ENCODE data around the gene RREB1. TPM values are rescaled to one million over a fixed set of nuclear protein-coding genes. Genes with fewer than 3 reads are reported as not detected.
"Not testable (repeated sequence)": the region's sequence is repeated elsewhere in the genome, so short reads cannot be mapped to it uniquely, and the experiment has no call there.

Gene RREB1
- total RNA-seq, 4 donors from 2014 or later: 56.2 to 102 (median 62.6) TPM

- H3K4me1 ChIP-seq: peaks cover 21% of the 10 kb centered on the region
- H3K9me3 ChIP-seq: no peaks in the 10 kb centered on the region
- no peak overlapping the region for H3K4me3 ChIP-seq
- no peak for DNase-seq (ENCODE audit: low spot score in 2 of 2)
- 86% methylated on average over 9 of the region's 9 CpGs for WGBS
- H3K27ac ChIP-seq: no peak overlapping the region
- no peaks in the 10 kb centered on the region for H3K36me3 ChIP-seq
- H3K27me3 ChIP-seq: no peaks in the 10 kb centered on the region
- TF ChIP-seq EP300 (IDR thresholded peaks at IDR 0.05) (no peak), POLR2AphosphoS5 (IDR thresholded peaks at IDR 0.05) (no peak), CTCF (IDR thresholded peaks at IDR 0.05) (no peak), POLR2A (IDR thresholded peaks at IDR 0.05) (no peak)
Observed at GRCh38 chr6:7258231-7258763, 150.5 kb downstream of the RREB1 start.

- peaks cover 21% of the 10 kb centered on the region for H3K4me1 ChIP-seq
- peak overlapping the region; percentile 58 for H3K4me3 ChIP-seq
- no peak for TF ChIP-seq POLR2A (IDR thresholded peaks at IDR 0.05)
- 68% methylated on average over 12 of the region's 13 CpGs for WGBS
- H3K36me3 ChIP-seq: no peaks in the 10 kb centered on the region
- no peak for DNase-seq (ENCODE audit: low spot score in 2 of 2)
- peak overlapping the region; percentile 74 for H3K27ac ChIP-seq
- no peaks in the 10 kb centered on the region for H3K9me3 ChIP-seq
- no peaks in the 10 kb centered on the region for H3K27me3 ChIP-seq
Observed at GRCh38 chr6:7260291-7261031, 152.7 kb downstream of the RREB1 start.

GRCh38 chr6:7261032-7261841, 153.5 kb downstream of the RREB1 start:
- H3K4me3 ChIP-seq: peak overlapping the region; percentile 58
- no peaks in the 10 kb centered on the region for H3K36me3 ChIP-seq
- H3K27me3 ChIP-seq: no peaks in the 10 kb centered on the region
- whole genome bisulfite sequencing: 2% methylated on average over 34 of the region's 43 CpGs
- TF ChIP-seq POLR2A (IDR thresholded peaks at IDR 0.05) (peak in 1 of 2 donors; percentile 17), CTCF (IDR thresholded peaks at IDR 0.05) (no peak)
- H3K9me3 ChIP-seq: no peaks in the 10 kb centered on the region
- peak; percentile 90 to 94 for DNase-seq (ENCODE audit: low spot score in 2 of 2)
- H3K27ac ChIP-seq: peak overlapping the region; percentile 74
- peaks cover 21% of the 10 kb centered on the region for H3K4me1 ChIP-seq

- 52% methylated on average over 13 of the region's 13 CpGs for WGBS
- H3K36me3 ChIP-seq: no peaks in the 10 kb centered on the region
- no peak for TF ChIP-seq POLR2AphosphoS5 (IDR thresholded peaks at IDR 0.05)
- TF ChIP-seq CTCF (IDR thresholded peaks at IDR 0.05): no peak
- no peak for TF ChIP-seq POLR2A (IDR thresholded peaks at IDR 0.05)
- no peak for TF ChIP-seq EP300 (IDR thresholded peaks at IDR 0.05)
- peak overlapping the region; percentile 74 for H3K27ac ChIP-seq
- peak in 1 of 2 donors; percentile 57 for DNase-seq (ENCODE audit: low spot score in 2 of 2)
- peaks cover 22% of the 10 kb centered on the region for H3K4me1 ChIP-seq
- no peaks in the 10 kb centered on the region for H3K9me3 ChIP-seq
- H3K27me3 ChIP-seq: no peaks in the 10 kb centered on the region
- peak overlapping the region; percentile 58 for H3K4me3 ChIP-seq
Observed at GRCh38 chr6:7261852-7262461, 154.2 kb downstream of the RREB1 start.

- Histone ChIP-seq H3K4me3 (no peak overlapping the region), H3K27me3 (no peaks in the 10 kb centered on the region), H3K4me1 (peaks cover 32% of the 10 kb centered on the region), H3K9me3 (no peaks in the 10 kb centered on the region), H3K36me3 (no peaks in the 10 kb centered on the region), H3K27ac (no peak overlapping the region)
- DNase-seq (ENCODE audit: low spot score in 2 of 2): peak in 1 of 2 donors; percentile 32
- TF ChIP-seq POLR2A (IDR thresholded peaks at IDR 0.05) (no peak), EP300 (IDR thresholded peaks at IDR 0.05) (no peak), CTCF (IDR thresholded peaks at IDR 0.05) (no peak), POLR2AphosphoS5 (IDR thresholded peaks at IDR 0.05) (no peak)
- WGBS: 86% methylated on average over 12 of the region's 16 CpGs
Observed at GRCh38 chr6:7262746-7263518, 155.2 kb downstream of the RREB1 start.

- H3K4me1 ChIP-seq: peaks cover 37% of the 10 kb centered on the region
- not testable (repeated sequence) for H3K4me3 ChIP-seq, H3K36me3 ChIP-seq, H3K27me3 ChIP-seq, H3K27ac ChIP-seq, H3K9me3 ChIP-seq
- 97% methylated on average over 9 of the region's 9 CpGs for WGBS
- DNase-seq (ENCODE audit: low spot score in 2 of 2): peak in 1 of 2 donors; percentile 49
Observed at GRCh38 chr6:7263519-7263805, 155.7 kb downstream of the RREB1 start.

Data from suprapubic skin (tissue), 4 donors.